ENCODE results near the gene ZAR1.
"Not testable (repeated sequence)": the region's sequence is repeated elsewhere in the genome, so short reads cannot be mapped to it uniquely, and the experiment has no call there.

ZAR1 gene, protein sequence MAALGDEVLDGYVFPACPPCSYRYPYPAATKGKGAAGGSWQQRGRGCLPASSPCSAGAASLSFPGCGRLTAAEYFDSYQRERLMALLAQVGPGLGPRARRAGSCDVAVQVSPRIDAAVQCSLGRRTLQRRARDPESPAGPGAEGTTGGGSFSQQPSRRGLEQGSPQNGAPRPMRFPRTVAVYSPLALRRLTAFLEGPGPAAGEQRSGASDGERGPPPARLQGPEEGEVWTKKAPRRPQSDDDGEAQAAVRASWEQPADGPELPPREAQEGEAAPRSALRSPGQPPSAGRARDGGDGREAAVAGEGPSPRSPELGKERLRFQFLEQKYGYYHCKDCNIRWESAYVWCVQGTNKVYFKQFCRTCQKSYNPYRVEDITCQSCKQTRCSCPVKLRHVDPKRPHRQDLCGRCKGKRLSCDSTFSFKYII

DNA sequence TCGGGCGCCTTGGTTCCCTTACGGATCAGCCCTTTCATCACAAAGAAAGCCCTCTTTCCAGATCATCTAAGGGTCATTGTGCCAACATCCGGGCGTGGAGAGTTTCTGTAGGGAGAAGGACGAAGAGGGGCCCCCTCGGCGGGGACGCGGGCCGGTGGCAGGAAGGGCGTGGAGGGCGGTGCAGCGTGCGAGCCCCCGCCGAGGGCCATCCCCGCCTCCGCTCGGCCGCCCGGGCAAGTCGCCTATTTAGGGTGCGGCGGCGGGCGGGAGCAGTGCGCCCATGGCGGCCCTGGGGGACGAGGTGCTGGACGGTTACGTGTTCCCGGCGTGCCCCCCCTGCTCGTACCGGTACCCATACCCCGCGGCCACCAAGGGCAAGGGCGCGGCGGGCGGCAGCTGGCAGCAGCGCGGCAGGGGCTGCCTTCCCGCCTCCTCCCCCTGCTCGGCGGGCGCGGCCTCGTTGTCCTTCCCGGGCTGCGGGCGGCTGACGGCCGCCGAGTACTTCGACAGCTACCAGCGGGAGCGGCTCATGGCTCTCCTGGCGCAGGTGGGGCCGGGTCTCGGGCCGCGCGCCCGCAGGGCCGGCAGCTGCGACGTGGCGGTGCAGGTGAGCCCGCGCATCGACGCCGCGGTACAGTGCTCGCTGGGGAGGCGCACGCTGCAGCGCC is at the start of gene ZAR1:
ZAR1 (plus strand) TSS at position 241 of the 668 bp plus-strand sequence; CDS start at position 281, 40 bp downstream.
- no peak for DNase-seq

DNA sequence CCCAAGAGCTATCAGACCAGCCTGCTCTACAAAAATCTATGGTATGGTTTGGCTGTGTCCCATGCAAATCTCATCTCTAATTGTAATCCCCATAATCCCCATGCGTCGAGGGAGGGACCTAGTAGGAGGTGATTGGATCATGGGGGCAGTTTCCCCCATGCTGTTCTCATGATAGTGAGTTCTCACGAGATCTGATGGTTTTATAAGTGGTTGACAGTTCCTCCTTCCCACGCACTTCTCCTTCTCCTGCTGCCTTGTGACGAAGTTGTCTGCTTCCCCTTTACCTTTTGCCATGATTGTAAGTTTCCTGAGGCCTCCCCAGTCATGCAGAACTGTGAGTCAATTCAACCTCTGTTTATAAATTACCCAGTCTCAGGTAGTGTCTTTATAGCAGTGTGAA is 49.1 kb upstream of the ZAR1 start:
- DNase-seq: not testable (repeated sequence)

DNA sequence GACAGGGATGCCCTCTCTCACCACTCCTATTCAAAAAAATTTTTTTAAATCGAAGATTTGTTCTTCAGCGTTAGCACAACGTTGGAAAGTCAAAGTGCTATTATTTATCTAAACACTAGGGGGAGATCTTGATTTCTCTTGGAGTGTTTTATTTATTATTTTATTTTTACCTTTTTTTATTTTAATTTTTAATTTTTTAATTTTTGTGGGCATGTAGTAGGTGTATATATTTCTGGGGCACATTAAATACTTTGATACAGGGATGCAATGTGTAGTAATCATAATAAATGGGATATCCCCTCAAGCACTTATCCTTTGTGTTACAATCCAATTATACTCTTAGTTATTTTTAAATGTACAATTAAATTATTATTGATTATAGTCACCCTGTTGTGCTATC is 44.3 kb upstream of the ZAR1 start:
- DNase-seq: no peak

DNA sequence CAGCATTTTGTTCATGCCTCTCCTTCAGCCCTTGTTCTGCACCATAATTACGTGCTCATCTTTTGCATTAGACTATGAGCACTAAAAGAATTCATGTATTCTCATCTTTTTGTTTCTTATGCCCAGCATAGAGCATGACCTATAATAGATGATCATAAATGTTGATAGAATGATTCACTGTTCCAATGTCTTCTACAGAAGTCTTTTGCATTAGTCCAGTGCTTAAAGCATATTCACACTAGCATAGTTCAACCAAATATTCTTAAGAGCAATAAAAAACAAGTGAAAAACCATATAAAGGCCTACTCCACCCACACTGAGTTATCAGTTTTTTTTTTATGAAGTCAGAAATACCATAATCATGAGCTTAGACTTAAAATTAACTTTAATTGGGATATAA is 43.4 kb upstream of the ZAR1 start:
- no peak for DNase-seq

DNA sequence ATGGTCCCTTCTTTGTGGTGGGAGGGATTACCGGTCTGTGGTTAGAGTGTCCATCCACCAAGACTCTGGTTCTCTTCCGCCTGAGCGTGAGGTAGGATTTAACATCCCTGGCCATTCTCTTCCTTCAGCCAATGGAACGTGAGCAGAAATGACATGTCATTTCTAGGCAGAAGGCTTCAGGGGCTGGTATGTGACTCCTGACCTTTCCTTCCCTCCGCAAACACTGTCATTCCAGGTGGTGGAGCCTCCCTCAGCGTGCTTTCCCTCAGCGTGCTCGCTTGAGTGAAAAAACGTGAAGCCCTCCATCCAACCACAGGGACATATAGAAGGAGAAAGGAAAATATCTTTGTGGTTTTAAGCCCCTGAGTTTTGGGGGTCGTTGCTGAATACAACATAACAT is 40.9 kb upstream of the ZAR1 start:
- DNase-seq: no peak

DNA sequence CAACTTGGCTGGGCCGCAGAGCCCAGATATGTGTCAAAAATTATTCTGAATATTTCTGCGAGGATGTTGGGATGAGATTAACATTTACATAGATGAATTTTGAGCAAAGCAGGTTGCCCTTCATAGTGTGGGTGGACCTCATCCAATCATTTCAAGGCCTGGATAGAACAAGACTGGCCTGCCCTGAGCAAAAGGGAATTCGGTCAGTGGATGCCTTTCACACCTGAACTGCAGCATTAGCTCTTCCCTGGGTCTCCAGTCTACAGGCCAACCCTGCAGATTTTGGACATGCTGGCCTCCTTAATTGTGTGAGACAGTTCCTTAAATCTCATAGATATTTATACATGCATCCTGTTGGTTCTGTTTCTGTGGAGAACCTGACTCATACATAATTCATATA is 39.3 kb upstream of the ZAR1 start:
- no peak for DNase-seq

DNA sequence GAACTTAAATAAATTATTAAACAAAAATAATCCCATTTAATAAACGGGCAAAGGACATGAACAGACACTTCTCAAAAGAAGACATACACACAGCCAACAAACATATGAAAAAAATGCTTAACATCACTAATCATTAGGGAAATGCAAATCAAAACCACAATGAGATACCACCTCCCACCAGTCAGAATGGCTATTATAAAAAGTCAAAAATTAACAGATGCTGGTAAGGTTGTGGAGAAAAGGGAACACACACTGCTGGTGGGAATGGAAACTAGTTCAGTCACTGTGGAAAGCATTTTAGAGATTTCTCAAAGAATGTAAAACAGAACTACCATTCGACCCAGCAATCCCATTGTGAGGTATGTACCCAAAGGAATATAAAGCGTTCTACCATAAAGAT is 38.4 kb upstream of the ZAR1 start:
- DNase-seq: not testable (repeated sequence)

DNA sequence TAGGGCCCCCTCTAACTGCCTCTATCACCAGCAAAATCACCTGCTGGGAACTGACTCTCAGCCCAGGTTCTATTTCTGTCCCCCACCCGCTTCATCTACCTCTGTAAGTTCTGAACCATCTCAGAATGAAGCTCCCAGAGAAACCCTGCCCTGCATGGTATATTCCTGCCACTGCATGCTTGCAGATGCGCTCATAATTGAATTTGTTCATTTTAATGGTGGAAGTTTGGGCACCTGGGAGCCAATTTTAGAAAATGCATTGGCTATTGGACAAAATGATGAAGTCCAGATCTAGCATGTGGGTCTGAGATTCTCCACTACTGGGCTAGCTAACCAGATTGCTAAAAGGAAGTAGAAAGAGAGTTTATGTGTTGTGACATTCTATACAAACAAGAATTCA is 35.5 kb upstream of the ZAR1 start:
- DNase-seq: no peak

DNA sequence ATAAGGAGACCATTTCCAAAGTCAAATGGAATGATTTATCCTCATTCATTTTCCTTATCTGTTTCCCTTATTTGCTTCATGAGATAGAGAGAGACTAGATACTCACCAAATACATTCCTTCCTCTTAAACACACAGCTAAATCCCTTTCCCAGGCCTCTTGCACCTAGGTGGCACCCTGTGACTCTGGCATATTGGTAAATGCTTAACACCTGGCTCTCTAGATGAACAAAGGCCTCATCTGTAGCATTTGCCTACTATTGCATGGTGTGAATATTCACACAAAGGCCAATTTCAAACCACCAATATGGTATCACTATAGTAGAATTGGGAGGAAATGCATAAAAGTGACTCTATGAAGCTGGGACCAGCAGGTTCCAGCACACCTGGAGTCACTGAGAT is 29.1 kb upstream of the ZAR1 start:
- DNase-seq: no peak

DNA sequence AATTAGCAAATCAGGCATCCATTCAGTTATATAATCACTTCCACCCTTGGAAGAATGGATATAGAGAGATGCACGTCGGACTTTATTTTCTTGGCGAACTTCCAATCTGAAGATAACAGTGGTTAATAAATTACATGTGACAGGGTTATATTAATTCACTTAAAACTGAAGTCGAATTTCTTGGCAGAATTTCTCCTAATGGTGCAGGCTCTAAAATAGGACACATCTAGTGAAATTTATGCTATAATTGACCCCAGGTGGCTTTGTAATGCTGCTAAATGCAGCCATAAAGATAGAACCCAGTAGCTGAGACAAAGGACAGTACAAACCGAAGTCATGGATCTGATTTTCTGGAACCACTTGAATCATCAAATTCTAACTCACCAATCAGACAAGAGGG is 27.7 kb upstream of the ZAR1 start:
- DNase-seq: no peak

DNA sequence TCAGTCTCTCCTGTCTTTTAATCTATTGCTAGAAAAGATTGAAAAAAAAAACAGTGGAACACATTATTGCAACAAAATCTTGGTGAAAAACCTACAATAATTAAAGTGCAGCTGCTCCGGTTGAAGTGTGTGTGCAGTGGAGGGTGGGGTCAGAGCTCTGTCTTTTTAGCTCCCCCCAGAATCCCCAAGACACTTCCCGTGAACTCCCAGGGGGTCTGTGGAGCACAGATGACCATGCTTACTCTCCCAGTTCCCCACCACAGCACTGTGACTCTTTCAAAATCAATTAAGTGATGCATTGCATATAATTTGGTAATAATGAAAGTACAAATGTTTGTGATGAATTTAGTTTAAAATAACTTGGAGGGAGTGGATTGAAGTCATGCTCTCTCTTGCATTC is 22.6 kb upstream of the ZAR1 start:
- DNase-seq: no peak

DNA sequence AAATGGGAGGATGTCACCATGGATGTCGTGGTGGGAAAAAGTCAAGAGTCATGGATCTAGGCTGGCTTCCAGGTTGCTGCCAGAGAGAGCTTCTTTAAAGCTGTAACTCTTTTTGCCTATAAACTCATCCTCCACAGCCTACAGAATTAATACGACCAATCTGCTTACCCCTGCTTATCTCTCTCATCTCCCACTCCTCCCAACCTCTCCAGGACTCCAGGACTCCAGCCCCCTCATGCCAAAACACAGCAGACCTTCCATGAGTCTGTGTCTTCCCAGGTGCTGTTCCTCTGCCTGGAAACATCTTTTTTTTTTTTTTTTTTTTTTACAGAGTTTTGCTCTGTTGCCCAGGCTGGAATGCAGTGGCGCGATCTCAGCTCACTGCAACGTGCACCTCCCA is 22.2 kb upstream of the ZAR1 start:
- no peak for DNase-seq

DNA sequence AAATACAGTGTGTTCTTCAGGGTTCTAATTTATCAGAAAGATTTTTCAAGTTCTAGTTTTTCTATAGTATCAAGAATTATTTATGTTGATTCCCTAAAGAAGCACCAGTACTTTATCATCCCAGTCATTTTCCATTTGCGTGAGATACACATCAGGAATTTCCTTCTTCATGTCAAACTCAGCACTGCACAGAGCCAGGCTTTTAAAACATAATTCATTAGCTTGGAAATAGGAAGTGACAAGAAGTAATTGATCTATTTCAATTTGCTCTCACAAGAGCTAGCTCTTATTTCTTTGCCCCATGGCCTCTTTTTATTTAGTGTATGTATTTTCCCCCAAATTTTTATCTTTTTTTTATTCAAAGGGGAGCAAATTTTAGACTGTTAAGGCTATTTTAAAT is 19.9 kb upstream of the ZAR1 start:
- DNase-seq: no peak

DNA sequence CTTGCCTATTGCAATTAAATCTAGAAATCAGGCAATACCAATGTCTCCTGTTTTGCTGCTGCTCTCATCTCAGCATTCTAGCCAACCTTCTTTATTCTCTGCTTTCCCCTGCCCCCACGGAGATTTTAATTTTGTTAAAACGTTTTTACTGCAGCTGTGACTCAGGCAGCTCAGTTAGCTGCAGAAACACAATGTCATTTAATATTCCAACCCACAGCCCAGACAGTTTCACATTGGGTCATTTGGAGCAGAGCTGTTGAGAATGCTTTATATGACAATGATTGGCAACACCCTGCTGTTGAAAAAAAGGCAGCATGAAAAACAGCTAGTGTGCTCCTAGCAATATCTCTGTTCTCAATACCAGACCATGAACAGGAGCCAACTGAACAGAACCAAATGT is 19.5 kb upstream of the ZAR1 start:
- DNase-seq: no peak

DNA sequence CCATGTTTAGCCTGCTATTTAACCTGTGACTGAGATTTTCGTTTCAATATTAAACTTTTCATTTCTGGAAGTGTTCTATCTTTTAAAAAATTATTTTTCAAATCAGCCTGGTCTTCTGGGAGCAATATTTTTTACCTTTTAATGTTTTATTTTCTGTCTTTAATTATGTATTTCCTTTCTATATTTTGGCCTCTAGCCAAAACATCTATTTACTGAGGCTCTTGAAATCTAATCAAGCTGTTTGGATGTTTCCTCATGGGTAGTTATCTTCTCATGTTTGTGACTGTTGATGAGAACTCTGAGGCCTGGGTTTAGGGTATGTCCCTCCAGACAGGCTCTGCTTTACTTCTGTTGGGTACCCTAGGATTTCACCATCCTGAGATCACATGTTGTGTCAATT is 17.3 kb upstream of the ZAR1 start:
- DNase-seq: no peak

DNA sequence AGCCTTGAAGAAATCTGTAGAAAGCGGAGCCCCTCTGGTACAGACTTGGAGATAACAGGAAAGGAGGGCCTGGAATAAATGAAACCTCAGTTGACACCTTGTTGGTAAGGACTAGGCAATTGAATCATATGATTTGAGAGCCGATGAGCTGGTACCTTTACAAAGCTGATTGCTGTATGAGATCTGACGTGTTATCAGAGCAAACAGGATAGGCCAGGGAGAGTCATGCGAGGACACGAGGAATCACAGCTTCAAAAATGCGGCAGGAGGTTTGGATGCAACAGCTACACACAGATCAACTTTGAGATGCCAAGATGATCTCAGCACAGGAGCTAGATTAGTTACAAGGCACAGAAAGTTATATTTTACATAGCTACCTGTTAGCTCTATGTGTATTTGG is 14.3 kb upstream of the ZAR1 start:
- no peak for DNase-seq

DNA sequence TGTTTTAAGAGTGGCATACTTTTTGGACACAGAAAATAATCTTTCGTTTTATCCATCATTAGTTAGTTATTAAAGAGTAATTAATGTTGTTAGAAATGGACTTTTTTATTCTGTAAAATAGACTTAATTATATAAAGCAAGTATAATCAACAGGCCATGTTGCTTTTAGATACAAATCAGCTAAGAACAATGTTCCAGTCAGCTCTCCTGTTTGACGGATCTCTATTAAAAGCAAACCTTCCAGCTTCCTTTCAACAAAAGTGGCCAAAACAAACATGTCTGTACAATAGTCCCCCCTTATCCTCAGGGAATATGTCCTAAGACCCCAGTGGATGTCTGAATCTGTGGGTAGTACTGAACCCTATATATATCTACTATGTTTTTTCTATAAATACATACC is 11.8 kb upstream of the ZAR1 start:
- DNase-seq: no peak

DNA sequence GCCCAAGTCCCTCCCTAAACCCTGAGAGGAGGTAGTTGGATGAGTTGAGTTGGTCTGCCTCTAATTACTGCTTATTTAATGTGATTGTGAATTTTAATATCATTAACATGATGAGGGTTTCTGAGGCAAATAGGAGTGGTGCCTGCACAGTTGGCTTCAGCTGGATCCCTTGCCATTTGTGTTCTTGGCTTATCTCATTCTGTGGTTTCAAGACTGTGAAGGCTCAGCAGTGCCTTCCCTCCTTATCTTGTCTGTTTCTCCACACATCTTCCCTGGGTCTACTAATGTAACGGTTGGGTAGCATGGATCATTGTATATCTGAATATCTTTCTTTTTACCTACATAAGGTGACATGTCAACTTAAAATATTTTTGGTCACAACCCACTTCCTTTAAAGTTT is 8.5 kb upstream of the ZAR1 start:
- DNase-seq: no peak

DNA sequence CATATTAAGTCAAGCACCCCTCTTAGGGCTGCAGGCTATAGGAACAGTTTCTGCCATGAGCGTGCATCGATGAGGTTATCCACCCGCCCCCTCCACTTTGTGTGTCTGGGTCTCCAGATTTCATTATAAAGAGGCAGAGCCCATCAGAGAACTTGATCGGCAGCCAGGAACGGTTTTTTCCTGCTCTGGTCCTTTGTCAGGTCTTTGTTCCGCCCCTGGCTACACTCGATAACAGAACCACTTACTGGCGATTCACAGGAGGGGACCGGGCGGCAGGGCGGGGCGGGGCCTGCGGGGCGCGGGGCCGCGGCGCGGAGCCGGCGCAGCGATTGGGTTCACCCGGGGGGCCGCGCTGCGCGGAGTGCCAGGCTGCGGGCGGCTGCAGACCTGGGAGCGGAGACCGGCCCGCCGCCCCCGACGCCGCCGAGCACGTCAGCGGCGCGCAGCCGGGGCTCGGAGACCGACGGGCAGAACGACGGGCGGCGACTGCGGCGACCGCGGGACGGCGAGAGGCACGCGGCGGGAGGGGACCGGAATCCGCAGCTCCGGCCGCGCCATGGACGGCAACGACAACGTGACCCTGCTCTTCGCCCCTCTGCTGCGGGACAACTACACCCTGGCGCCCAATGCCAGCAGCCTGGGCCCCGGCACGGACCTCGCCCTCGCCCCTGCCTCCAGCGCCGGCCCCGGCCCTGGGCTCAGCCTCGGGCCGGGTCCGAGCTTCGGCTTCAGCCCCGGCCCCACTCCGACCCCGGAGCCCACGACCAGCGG is 6.9 kb upstream of the ZAR1 start, which contains the start of gene SLC10A4:
SLC10A4 (plus strand) TSS at position 338 of the 771 bp plus-strand sequence; CDS start at position 557, 219 bp downstream.
- DNase-seq: no peak

DNA sequence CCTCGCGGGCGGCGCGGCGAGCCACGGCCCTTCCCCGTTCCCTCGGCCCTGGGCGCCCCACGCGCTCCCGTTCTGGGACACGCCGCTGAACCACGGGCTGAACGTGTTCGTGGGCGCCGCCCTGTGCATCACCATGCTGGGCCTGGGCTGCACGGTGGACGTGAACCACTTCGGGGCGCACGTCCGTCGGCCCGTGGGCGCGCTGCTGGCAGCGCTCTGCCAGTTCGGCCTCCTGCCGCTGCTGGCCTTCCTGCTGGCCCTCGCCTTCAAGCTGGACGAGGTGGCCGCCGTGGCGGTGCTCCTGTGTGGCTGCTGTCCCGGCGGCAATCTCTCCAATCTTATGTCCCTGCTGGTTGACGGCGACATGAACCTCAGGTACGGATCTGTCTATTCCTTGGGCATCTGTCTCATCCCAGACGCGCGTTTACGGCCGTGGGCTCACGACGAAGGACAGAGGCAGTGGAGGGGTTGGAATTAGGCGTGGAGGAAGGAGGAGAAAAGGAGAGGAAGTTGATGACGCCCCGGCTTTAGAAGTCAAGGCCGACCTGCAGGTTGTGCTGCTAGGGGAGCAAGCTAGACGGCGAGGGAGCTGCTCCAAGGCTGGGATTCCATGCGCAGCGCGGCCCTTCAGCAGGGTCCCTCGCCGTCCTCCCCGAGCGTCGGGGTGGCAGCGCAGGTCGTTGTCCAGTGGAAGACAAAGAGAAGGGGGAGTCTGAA is 6.1 kb upstream of the ZAR1 start:
- no peak for DNase-seq

DNA sequence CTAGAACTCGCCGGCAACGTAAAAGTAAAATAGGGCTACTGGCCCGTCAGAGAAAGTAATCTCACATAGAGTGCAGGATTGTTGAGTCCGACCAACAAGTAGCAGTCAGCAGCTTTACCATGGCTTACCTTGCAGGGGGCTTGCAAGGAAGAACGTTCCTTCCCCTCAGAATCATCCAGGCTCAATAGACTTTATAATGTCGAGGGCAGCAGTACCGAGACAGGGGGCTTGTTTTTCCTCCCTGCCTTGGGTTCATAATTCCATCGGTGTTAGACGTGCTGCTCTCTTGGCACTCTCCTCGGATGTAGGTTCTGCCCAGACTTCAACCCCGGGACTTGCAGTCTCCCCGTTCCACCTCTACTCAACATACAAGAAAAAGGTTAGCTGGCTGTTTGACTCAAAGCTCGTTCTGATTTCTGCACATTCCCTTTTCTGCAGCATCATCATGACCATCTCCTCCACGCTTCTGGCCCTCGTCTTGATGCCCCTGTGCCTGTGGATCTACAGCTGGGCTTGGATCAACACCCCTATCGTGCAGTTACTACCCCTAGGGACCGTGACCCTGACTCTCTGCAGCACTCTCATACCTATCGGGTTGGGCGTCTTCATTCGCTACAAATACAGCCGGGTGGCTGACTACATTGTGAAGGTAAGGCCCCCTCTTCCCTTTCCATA is 5.4 kb upstream of the ZAR1 start:
- DNase-seq: no peak

DNA sequence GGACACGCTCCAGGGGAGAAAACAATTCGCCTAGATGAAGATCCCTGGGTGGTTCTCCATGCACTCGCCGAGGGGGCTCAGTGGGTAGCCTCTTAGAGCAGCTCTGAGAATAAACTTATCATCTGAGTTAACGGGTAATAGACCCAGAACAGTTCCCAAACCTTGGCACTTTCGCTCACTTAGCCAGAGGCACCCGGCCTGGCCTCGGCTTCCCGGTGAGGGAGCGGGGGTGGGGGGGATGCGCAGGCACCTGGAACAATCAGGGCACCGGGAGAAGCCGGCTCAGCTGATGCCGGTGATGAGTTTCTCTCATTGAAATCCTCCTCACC is 405 bp upstream of the ZAR1 start:
- DNase-seq: no peak
